ENCODE results near the gene DEFB116.
"Not testable (repeated sequence)": the region's sequence is repeated elsewhere in the genome, so short reads cannot be mapped to it uniquely, and the experiment has no call there.

DEFB116 gene, protein sequence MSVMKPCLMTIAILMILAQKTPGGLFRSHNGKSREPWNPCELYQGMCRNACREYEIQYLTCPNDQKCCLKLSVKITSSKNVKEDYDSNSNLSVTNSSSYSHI

DNA sequence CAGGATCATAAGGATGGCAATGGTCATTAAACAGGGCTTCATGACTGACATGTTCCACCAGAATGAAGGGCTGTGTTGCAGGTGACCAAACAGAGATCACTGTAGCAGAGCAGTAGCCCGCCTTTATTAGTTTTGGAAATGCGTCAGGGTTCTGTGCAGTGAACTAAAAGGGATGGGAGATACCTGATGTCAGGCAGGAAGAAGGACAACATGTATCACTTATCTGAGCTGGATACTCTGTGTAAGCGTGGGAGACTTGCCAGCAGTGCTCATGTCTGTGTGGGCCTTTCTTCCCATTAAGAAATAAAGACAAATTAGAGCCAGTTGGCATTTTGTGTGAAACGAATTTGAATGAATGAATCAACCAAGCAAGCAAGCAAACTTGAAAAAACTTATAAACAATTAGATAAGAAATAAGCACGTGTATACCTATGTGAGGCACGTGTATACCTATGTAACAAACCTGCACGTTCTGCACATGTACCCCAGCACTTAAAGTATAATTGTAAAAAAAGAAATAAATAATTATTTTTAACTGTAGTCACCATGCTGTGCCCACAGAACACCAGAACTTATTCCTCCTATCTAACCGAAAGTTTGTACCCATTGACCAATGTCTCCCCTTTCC lies at the start of gene DEFB116:
TSS of gene DEFB116 (minus strand) at position 51 of the 628 bp plus-strand sequence. CDS start at position 51, 0 bp downstream.
- in situ Hi-C loops (cut with HindIII; ENCODE audit: low sequenced_read_pairs) = no loop called here

DNA sequence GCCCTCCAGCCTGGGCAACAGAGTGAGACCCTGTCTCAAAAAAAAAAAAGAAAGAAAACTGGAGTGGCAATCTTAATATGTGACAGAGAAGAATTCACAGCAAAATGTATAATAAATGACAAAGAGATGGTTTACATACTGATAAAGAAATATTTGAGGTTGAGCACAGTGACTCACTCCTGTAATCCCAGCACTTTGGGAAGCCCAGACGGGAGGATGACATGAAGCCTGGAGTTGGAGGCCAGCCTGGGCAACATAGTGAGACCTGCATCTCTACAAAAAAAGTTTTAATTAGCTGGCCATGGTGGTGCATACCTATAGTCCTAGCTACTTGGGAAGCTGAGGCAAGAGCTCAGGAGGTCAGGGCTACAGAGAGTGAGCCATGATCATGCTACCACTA lies 47.6 kb upstream of the DEFB116 start:
- in situ Hi-C loops (cut with HindIII; ENCODE audit: low sequenced_read_pairs) = no loop called here

DNA sequence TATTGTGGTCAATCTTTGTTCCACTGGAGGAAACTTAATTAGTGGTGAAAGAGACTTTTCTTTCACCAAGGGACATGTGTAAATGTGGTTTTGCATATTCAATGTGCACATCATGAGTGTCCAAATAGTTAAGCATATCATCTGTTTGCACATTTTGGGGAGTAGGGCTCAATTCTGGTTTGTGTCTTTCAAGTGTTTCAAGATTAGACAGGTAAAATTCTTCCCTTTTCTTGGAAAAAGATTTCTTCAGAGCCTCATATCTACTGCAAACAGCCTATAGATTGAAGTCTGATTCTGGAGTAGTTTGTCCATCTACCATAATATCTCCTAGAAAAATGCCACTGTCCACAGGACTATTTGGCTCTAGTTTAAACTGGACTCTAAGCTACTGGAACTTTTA lies 33.1 kb upstream of the DEFB116 start:
- in situ Hi-C loops (cut with HindIII; ENCODE audit: low sequenced_read_pairs) = no loop called here

DNA sequence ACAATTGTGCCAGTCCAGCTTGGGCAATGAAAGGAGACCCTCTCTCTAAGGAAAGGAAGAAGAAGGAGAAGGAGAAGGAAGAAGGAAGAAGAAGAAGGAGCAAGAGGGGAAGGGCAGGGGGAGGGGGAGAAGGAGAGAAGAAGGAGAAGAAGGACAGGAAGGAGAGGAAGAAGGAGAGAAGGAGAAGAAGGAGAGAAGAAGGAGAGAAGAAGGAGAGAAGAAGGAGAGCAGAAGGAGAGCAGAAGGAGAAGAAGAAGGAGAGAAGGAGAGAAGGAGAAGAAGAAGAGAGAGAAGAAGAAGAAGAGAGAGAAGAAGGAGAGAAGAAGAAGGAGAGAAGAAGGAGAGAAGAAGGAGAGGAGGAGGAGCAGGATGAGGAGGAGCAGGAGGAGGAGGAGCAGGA lies 22.5 kb upstream of the DEFB116 start:
- in situ Hi-C loops (cut with HindIII; ENCODE audit: low sequenced_read_pairs) = no loop called here

DNA sequence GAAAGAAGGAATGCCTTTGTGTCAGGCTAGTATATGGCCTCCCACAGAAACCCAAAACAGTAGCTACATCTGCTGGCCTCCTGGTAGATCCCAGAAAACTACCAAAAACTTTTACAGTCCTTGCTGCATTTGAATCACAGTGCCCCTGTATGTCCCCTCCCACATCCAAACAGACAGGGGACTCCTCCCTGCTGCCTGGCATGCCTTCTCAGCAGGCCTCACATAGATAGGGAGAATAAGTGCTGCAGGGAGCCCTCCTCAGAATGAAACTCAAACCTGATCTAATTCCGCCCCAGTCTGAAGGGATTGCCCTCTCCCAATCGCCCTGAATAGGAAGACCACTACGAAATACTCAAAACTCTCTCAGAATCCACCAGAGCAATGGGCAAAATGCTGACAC lies 14.1 kb upstream of the DEFB116 start:
- in situ Hi-C loops (cut with HindIII; ENCODE audit: low sequenced_read_pairs) = no loop called here

DNA sequence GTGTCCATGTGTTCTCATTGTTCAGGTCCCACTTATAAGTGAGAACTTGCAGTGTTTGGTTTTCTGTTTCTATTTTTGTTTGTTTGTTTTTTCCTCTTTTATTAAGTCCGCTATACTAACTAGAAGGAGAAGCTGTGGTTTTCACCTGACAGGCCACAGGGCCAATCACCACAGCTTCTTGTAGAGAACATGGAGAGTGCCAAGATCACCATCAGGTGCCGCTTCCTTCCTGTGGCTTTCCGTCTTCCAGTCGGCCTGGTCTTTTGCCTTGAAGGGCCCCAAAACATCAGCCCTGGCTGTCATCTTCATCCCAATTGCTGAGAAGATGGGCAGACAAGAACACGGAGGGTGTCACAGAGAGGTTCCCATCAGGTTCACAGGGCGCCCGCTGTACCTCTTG lies 23.4 kb downstream of the DEFB116 start:
- in situ Hi-C loops (cut with HindIII; ENCODE audit: low sequenced_read_pairs) = not testable (repeated sequence)

DNA sequence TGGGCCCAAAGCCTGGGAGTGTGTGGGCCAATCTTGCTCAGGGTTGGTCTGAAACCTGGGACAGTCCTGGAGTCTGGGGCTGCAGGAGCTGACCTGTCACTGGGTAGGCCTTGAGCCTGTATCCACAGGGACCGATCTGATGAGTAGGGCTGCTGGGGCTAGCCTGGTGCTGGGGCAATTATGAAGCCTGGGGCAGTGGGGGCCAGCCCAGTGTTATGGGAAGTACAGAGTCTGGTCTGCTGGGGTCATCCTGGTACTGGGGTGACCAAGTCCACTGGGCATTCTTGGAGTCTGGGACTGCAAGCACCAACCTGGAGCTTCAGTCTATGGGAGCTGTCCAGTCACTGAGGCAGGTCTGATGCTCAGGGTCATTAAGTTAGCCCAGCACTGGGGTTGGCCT lies 30.2 kb downstream of the DEFB116 start:
- in situ Hi-C loops (cut with HindIII; ENCODE audit: low sequenced_read_pairs) = no loop called here

DNA sequence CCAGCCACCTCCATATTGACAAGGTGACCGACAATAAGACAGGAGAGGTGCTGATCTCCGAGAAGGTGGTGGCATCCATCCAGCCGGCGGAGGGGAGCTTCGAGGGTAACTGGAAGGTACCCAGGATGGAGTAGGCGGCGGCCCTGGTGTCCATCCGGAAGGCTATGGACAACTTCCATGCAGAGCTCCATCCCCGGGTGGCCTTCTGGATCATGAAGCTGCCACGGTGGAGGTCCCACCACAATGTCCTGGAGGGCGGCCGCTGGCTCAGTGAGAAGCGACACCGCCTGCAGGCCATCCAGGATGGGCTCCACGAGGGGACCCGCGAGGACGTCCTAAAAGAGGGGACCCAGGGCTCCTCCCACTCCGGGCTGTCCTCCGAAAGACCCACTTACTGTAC lies 33.9 kb downstream of the DEFB116 start:
- in situ Hi-C loops (cut with HindIII; ENCODE audit: low sequenced_read_pairs) = no loop called here

DNA sequence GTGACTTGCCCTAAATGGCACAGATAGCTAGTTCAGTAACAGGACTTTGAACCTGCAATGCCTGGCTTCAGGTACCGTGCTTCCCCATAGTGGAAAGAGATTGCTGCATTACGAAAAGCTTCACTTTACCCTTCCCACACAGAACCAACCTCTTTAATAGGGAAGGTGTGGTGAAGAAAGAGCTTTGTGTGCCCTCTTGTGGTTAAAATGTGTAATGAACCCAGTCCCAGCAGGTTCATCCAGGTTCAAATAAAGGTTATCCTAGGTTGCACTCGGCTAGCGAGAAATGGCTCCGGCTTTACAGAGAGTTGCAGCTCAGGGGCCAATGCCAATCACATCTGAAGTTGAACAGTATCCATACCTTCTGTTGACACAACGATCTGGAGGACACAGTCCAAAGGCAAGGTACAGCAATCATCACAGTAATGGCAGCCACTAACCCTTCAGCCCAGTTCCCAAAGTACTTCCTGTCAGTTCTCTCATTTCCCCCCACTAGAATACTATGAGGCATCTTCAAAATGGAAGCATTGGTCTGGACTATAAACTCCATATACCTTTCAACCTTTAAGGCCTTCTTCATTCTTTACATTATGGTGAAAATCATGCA lies 48.0 kb downstream of the DEFB116 start:
- in situ Hi-C loops (cut with HindIII; ENCODE audit: low sequenced_read_pairs) = no loop called here

DNA sequence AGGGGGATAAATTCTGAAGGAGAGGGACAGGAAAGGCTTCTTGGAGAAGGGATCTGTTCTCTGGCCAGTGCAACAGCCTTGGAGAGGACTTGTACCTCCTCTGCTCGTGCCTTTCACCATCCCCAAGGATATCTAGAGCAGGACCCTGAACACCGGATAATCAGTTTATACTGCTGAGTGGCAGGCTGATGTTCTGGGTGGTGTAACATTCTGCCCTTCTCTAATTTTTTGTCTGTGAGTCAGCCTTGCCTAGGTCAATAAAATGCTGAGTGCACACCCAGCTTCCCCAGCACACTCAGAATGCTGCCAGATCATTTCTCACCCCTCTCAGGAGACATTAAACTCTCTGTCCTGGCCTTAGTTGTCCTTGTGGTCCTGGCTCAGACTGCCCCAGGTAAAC lies 51.0 kb downstream of the DEFB116 start, which contains the start of gene DEFB115:
TSS of gene DEFB115 (plus strand) at position 301 of the 400 bp plus-strand sequence. CDS start at position 301, 0 bp downstream.
- in situ Hi-C loops (cut with HindIII; ENCODE audit: low sequenced_read_pairs) = no loop called here

DNA sequence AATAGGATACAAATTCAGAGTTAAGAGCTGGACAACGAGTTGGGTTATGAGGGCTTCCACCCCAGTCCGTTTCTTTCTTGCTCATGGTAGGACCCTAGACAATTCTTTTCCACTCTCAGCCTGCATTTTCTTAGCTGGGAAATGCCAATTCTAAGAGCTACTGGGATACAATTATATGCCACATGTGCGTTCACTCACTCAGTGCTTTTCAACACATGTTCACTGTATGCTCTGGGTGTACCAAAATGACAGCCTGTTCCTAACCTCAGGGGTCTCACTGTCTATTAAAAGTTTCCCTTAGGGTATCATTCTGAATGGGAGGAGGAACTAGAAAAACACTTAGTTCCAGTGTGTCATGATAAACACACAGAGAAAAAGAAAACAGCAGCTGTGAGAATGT lies 51.4 kb downstream of the DEFB116 start:
- in situ Hi-C loops (cut with HindIII; ENCODE audit: low sequenced_read_pairs) = no loop called here
